Measurements from ENCODE around the gene FBXO11. TPM values are rescaled to one million over a fixed set of nuclear protein-coding genes. Genes with fewer than 3 reads are reported as not detected.
A peak's percentile ranks its signal among the peaks of the same experiment; 100 is the strongest.

Gene FBXO11
- total RNA-seq, 1 experiment from 2014 or later = 43.8 TPM

DNA sequence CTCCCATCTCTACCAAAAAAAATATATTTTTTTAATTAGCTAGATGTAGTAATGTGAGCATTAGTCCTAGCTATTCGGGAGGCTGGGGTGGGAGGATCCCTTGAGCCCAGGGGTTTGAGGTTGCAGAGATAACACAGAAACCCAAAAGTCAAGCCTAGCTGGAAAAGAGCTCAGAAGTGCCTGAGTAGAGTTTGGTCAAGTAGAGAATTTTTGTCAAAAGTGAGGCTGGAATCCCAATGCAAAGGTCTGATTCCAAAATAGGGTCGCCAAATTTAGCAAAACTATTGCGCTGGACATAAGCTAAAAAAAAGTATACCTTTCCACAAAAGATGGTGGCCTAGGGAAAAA lies 138.8 kb downstream of the FBXO11 start:
- POLR2A ChIA-PET = interaction anchor here (0.8 kb wide), 1 partner anchor 16 kb away, joined by 3 read pairs; the partner anchor contains the start of gene MSH6
- DNase-seq (ENCODE audit: low spot score) = no peak
- H3K9me3 Mint-ChIP-seq = peaks cover 6% of the 10 kb centered on the region
- H3K36me3 Mint-ChIP-seq = peaks cover 5% of the 10 kb centered on the region
- CTCF ChIA-PET = interaction anchor here (0.6 to 3.8 kb wide), 43 partner anchors 9 to 432 kb away, joined by 3 to 58 read pairs (median 4); partner anchors contain the start of gene MSH6
- ATAC-seq = no peak
- H3K27ac Mint-ChIP-seq = no peak overlapping the region
- peaks cover 18% of the 10 kb centered on the region for H3K4me1 Mint-ChIP-seq
- no peak overlapping the region for H3K4me3 Mint-ChIP-seq
- TF ChIP-seq, protein P1, sequence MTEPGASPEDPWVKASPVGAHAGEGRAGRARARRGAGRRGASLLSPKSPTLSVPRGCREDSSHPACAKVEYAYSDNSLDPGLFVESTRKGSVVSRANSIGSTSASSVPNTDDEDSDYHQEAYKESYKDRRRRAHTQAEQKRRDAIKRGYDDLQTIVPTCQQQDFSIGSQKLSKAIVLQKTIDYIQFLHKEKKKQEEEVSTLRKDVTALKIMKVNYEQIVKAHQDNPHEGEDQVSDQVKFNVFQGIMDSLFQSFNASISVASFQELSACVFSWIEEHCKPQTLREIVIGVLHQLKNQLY (CRISPR knock-in tag; IDR thresholded peaks at IDR 0.05) = no peak
- no peak for TF ChIP-seq RORB (CRISPR knock-in tag; IDR thresholded peaks at IDR 0.05)
- TF ChIP-seq, protein P2, sequence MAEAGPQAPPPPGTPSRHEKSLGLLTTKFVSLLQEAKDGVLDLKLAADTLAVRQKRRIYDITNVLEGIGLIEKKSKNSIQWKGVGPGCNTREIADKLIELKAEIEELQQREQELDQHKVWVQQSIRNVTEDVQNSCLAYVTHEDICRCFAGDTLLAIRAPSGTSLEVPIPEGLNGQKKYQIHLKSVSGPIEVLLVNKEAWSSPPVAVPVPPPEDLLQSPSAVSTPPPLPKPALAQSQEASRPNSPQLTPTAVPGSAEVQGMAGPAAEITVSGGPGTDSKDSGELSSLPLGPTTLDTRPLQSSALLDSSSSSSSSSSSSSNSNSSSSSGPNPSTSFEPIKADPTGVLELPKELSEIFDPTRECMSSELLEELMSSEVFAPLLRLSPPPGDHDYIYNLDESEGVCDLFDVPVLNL (CRISPR knock-in tag; IDR thresholded peaks at IDR 0.05; ENCODE audit: borderline replicate concordance, low read depth) = no peak
- TF ChIP-seq, protein P3, sequence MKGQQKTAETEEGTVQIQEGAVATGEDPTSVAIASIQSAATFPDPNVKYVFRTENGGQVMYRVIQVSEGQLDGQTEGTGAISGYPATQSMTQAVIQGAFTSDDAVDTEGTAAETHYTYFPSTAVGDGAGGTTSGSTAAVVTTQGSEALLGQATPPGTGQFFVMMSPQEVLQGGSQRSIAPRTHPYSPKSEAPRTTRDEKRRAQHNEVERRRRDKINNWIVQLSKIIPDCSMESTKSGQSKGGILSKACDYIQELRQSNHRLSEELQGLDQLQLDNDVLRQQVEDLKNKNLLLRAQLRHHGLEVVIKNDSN (CRISPR knock-in tag; IDR thresholded peaks at IDR 0.05) = no peak
- no peak for TF ChIP-seq TCF7 (CRISPR knock-in tag; IDR thresholded peaks at IDR 0.05; ENCODE audit: low read depth)
- TF ChIP-seq, protein P4, sequence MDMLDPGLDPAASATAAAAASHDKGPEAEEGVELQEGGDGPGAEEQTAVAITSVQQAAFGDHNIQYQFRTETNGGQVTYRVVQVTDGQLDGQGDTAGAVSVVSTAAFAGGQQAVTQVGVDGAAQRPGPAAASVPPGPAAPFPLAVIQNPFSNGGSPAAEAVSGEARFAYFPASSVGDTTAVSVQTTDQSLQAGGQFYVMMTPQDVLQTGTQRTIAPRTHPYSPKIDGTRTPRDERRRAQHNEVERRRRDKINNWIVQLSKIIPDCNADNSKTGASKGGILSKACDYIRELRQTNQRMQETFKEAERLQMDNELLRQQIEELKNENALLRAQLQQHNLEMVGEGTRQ (CRISPR knock-in tag; IDR thresholded peaks at IDR 0.05) = no peak
- TF ChIP-seq, protein P5, sequence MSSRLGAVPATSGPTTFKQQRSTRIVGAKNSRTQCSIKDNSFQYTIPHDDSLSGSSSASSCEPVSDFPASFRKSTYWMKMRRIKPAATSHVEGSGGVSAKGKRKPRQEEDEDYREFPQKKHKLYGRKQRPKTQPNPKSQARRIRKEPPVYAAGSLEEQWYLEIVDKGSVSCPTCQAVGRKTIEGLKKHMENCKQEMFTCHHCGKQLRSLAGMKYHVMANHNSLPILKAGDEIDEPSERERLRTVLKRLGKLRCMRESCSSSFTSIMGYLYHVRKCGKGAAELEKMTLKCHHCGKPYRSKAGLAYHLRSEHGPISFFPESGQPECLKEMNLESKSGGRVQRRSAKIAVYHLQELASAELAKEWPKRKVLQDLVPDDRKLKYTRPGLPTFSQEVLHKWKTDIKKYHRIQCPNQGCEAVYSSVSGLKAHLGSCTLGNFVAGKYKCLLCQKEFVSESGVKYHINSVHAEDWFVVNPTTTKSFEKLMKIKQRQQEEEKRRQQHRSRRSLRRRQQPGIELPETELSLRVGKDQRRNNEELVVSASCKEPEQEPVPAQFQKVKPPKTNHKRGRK (CRISPR knock-in tag; IDR thresholded peaks at IDR 0.05; ENCODE audit: borderline replicate concordance) = no peak
- no peak for TF ChIP-seq KAT7 (CRISPR knock-in tag; IDR thresholded peaks at IDR 0.05; ENCODE audit: borderline replicate concordance)
- no peak for TF ChIP-seq NFATC4 (CRISPR knock-in tag; IDR thresholded peaks at IDR 0.05)
- TF ChIP-seq ZNF416 (CRISPR knock-in tag; IDR thresholded peaks at IDR 0.05) = no peak
- TF ChIP-seq MYBL2 (CRISPR knock-in tag; IDR thresholded peaks at IDR 0.05) = no peak
- no peak for TF ChIP-seq SMAD4 (CRISPR knock-in tag; IDR thresholded peaks at IDR 0.05)
- no peak for TF ChIP-seq TEAD4 (CRISPR knock-in tag; IDR thresholded peaks at IDR 0.05)
- TF ChIP-seq, protein P6, sequence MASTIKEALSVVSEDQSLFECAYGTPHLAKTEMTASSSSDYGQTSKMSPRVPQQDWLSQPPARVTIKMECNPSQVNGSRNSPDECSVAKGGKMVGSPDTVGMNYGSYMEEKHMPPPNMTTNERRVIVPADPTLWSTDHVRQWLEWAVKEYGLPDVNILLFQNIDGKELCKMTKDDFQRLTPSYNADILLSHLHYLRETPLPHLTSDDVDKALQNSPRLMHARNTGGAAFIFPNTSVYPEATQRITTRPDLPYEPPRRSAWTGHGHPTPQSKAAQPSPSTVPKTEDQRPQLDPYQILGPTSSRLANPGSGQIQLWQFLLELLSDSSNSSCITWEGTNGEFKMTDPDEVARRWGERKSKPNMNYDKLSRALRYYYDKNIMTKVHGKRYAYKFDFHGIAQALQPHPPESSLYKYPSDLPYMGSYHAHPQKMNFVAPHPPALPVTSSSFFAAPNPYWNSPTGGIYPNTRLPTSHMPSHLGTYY (CRISPR knock-in tag; IDR thresholded peaks at IDR 0.05) = no peak
- no peak for TF ChIP-seq HMGA2 (CRISPR knock-in tag; IDR thresholded peaks at IDR 0.05)
- H3K27me3 Mint-ChIP-seq (ENCODE audit: low read depth) = no peaks in the 10 kb centered on the region

DNA sequence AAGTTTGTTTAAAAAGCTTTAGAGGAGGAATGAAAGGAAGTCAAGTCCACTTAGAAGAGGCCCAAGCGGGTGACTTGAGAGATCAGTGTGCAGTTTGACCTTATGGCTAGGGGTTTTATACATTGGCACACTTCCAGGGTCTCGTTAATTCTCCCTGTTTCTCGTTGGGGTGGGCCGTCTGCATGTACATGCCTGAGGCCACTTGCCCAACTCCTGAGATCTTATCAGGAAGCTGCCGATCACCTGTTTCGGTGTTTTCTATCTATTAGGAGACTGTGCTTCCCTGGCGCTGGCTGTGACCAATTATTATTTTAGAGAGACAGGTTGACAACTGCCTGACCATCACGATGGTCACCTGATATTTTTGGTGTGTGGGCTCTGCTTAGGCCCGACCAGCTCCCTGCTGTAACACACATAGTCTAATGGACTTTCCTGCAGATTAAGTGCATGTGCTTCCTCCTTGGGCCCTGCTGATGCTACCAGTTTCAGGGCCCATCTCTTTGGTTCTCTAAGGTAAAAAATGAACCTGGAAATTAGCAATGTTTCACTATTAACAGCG lies 154.4 kb downstream of the FBXO11 start:
- Mint-ChIP-seq H3K27me3 (ENCODE audit: low read depth) (no peaks in the 10 kb centered on the region), H3K9me3 (peaks cover 26% of the 10 kb centered on the region), H3K4me1 (peaks cover 24% of the 10 kb centered on the region), H3K27ac (peak overlapping the region; percentile 86), H3K36me3 (peaks cover 32% of the 10 kb centered on the region), H3K4me3 (no peak overlapping the region)
- no peak for DNase-seq (ENCODE audit: low spot score)
- ChIA-PET POLR2A (no interaction called here), CTCF (no interaction called here)
- no peak for ATAC-seq
- TF ChIP-seq CREB1 (CRISPR knock-in tag; IDR thresholded peaks at IDR 0.05) (no peak), JUN (CRISPR knock-in tag; IDR thresholded peaks at IDR 0.05) (no peak), RORB (CRISPR knock-in tag; IDR thresholded peaks at IDR 0.05) (no peak), CREM (CRISPR knock-in tag; IDR thresholded peaks at IDR 0.05) (no peak), NFYB (CRISPR knock-in tag; conservative IDR thresholded peaks at IDR 0.05; ENCODE audit: low read depth) (no peak), TCF7 (CRISPR knock-in tag; IDR thresholded peaks at IDR 0.05; ENCODE audit: low read depth) (no peak), EMX1 (CRISPR knock-in tag; IDR thresholded peaks at IDR 0.05) (no peak)
- TF ChIP-seq, protein P4 (CRISPR knock-in tag; IDR thresholded peaks at IDR 0.05) = no peak
- TF ChIP-seq, protein P7, sequence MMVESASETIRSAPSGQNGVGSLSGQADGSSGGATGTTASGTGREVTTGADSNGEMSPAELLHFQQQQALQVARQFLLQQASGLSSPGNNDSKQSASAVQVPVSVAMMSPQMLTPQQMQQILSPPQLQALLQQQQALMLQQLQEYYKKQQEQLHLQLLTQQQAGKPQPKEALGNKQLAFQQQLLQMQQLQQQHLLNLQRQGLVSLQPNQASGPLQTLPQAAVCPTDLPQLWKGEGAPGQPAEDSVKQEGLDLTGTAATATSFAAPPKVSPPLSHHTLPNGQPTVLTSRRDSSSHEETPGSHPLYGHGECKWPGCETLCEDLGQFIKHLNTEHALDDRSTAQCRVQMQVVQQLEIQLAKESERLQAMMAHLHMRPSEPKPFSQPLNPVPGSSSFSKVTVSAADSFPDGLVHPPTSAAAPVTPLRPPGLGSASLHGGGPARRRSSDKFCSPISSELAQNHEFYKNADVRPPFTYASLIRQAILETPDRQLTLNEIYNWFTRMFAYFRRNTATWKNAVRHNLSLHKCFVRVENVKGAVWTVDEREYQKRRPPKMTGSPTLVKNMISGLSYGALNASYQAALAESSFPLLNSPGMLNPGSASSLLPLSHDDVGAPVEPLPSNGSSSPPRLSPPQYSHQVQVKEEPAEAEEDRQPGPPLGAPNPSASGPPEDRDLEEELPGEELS (CRISPR knock-in tag; IDR thresholded peaks at IDR 0.05) = no peak
- TF ChIP-seq, protein P8, sequence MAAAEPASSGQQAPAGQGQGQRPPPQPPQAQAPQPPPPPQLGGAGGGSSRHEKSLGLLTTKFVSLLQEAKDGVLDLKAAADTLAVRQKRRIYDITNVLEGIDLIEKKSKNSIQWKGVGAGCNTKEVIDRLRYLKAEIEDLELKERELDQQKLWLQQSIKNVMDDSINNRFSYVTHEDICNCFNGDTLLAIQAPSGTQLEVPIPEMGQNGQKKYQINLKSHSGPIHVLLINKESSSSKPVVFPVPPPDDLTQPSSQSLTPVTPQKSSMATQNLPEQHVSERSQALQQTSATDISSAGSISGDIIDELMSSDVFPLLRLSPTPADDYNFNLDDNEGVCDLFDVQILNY (CRISPR knock-in tag; IDR thresholded peaks at IDR 0.05) = no peak
- TF ChIP-seq, protein P6 (CRISPR knock-in tag; IDR thresholded peaks at IDR 0.05) = no peak
